Left renal cortex interstitium (tissue), 4 donors: ENCODE data around the gene C11orf98. TPM values are rescaled to one million over a fixed set of nuclear protein-coding genes. Genes with fewer than 3 reads are reported as not detected.

ENCODE experiments used
- DNase-seq, 4 donors: peaks; one replicate each; pipeline ENCODE4 v3.0.0-alpha.2; 2013; ENCODE audit warnings: low read depth in 4 of 4, low spot score in 2 of 4, missing footprints in 1 of 4
- polyA plus RNA-seq, 4 donors: library from polyadenylated mRNA; unstranded; fragments of 120-200 nt; gene quantifications; one replicate each; pipeline ENCODE4 v1.2.1, GENCODE V29; 2013; ENCODE audit not compliant: insufficient read length in 4 of 4

C11orf98 gene
- polyA plus RNA-seq, 4 donors = 49.4 to 63.8 (median 57.8) TPM

DNA sequence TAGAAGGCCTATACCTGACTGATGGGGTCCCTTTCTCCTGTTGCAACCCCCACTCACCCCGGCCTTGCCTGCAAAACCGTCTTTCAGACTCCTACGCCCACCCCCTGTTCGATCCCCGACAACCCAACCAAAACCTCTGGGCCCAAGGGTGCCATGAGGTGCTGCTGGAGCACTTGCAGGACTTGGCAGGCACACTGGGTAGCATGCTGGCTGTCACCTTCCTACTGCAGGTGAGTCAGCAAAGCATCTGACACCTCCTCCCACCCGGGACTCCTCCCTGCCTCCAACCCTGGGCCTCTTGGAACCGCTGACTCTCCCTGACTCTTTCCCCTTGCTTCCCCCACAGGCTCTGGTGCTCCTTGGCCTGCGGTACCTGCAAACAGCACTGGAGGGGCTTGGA lies 50.7 kb downstream of the C11orf98 start:
- DNase-seq = no peak

DNA sequence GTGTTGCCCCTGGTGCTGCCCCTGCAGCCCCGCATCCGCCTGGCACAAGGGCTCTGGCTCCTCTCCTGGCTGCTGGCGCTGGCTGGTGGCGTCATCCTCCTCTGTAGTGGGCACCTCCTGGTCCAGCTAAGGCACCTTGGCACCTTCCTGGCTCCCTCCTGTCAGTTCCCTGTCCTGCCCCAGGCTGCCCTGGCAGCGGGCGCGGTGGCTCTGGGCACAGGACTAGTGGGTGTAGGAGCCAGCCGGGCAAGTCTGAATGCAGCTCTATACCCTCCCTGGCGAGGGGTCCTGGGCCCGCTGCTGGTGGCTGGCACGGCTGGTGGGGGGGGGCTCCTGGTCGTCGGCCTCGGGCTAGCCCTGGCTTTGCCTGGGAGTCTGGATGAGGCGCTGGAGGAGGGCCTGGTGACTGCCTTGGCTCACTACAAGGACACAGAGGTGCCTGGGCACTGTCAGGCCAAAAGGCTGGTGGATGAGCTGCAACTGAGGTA lies 51.7 kb downstream of the C11orf98 start:
- DNase-seq = no peak

Other genes starting within 250 kb of the C11orf98 start
- gene SCGB1A1, start 246.2 kb downstream of the C11orf98 start, polyA plus RNA-seq = not detected
- 100 to 1,000 TPM; 182 to 215 (median 196) TPM for gene AHNAK, start 118.4 kb downstream of the C11orf98 start, polyA plus RNA-seq
- 1,000 to 10,000 TPM; 2,022 to 2,343 (median 2,282) TPM for gene EEF1G, start 91.3 kb downstream of the C11orf98 start, polyA plus RNA-seq
- 10 to 100 TPM; 19.7 to 28.5 (median 22.7) TPM for gene TUT1, start 73.7 kb downstream of the C11orf98 start, polyA plus RNA-seq
- gene MTA2, start 63.3 kb downstream of the C11orf98 start, polyA plus RNA-seq = 10 to 100 TPM; 86.4 to 99.3 (median 90.3) TPM
- gene EML3, start 52.4 kb downstream of the C11orf98 start, polyA plus RNA-seq = 10 to 100 TPM; 25.9 to 46.8 (median 41.2) TPM
- gene ROM1, start 52.0 kb downstream of the C11orf98 start, polyA plus RNA-seq = 1 to 10 TPM; 2.8 to 4.8 (median 4.0) TPM
- gene B3GAT3, start 43.2 kb downstream of the C11orf98 start, polyA plus RNA-seq = 10 to 100 TPM; 21.3 to 44.9 (median 41.3) TPM
- 100 to 1,000 TPM; 373 to 393 (median 382) TPM for gene GANAB, start 18.6 kb downstream of the C11orf98 start, polyA plus RNA-seq
- gene INTS5, start 11.9 kb downstream of the C11orf98 start, polyA plus RNA-seq = 10 to 100 TPM; 18.3 to 23.9 (median 21.8) TPM
- gene CSKMT, start 102 bp upstream of the C11orf98 start, polyA plus RNA-seq = 1 to 10 TPM; 3.9 to 8.9 (median 6.2) TPM
- gene UQCC3, start 6.5 kb upstream of the C11orf98 start, polyA plus RNA-seq = 10 to 100 TPM in 2 of 4 donors, 1 to 10 TPM in 2; 7.7 to 13.9 (median 11.1) TPM
- gene LBHD1, start 7.1 kb upstream of the C11orf98 start, polyA plus RNA-seq = 10 to 100 TPM in 1 of 4 donors, 1 to 10 TPM in 3; 5.3 to 12.9 (median 9.0) TPM
- 100 to 1,000 TPM; 151 to 187 (median 174) TPM for gene UBXN1, start 13.9 kb upstream of the C11orf98 start, polyA plus RNA-seq
- 1 to 10 TPM in 3 of 4 donors, under 1 TPM in 1; 0.99 to 1.3 (median 1.1) TPM for gene LRRN4CL, start 24.3 kb upstream of the C11orf98 start, polyA plus RNA-seq
- 10 to 100 TPM; 64.2 to 81.1 (median 72.0) TPM for gene BSCL2, start 42.2 kb upstream of the C11orf98 start, polyA plus RNA-seq
- 1 to 10 TPM; 1.4 to 3.8 (median 2.4) TPM for gene GNG3, start 42.5 kb upstream of the C11orf98 start, polyA plus RNA-seq
- gene HNRNPUL2, start 62.2 kb upstream of the C11orf98 start, polyA plus RNA-seq = 10 to 100 TPM; 75.9 to 91.8 (median 81.6) TPM
- 10 to 100 TPM; 35.7 to 47.7 (median 42.8) TPM for gene TTC9C, start 63.3 kb upstream of the C11orf98 start, polyA plus RNA-seq
- 1 to 10 TPM; 8.0 to 9.6 (median 8.5) TPM for gene ZBTB3, start 89.0 kb upstream of the C11orf98 start, polyA plus RNA-seq
- 100 to 1,000 TPM; 132 to 173 (median 146) TPM for gene POLR2G, start 96.4 kb upstream of the C11orf98 start, polyA plus RNA-seq
- gene TAF6L, start 106.2 kb upstream of the C11orf98 start, polyA plus RNA-seq = 10 to 100 TPM; 27.5 to 40.2 (median 37.2) TPM
- gene TMEM179B, start 122.2 kb upstream of the C11orf98 start, polyA plus RNA-seq = 10 to 100 TPM; 65.7 to 71.3 (median 67.2) TPM
- gene TMEM223, start 126.8 kb upstream of the C11orf98 start, polyA plus RNA-seq = 10 to 100 TPM; 25.2 to 36.2 (median 29.6) TPM
- 100 to 1,000 TPM; 108 to 134 (median 119) TPM for gene NXF1, start 140.2 kb upstream of the C11orf98 start, polyA plus RNA-seq
- 10 to 100 TPM; 53.8 to 61.9 (median 56.1) TPM for gene STX5, start 166.8 kb upstream of the C11orf98 start, polyA plus RNA-seq
- under 1 TPM in 1 of 4 donors, not detected in 3; 0.33 TPM for gene TEX54, start 167.6 kb upstream of the C11orf98 start, polyA plus RNA-seq
- 10 to 100 TPM; 34.0 to 50.7 (median 46.2) TPM for gene WDR74, start 174.4 kb upstream of the C11orf98 start, polyA plus RNA-seq
- 100 to 1,000 TPM; 159 to 219 (median 183) TPM for gene SLC3A2, start 215.7 kb upstream of the C11orf98 start, polyA plus RNA-seq